VCaP (cell line): ENCODE measurements around the gene AKAP11.

Experiments used
- H3K27ac ChIP-seq: fragments of 450-650 bp; 2 replicates; pipeline ENCODE4 v1.5.1; 2017
- TF ChIP-seq, protein P1 (sequence below): fragments of 450-650 bp; conservative IDR thresholded peaks from 2 replicates; pipeline ENCODE4 v1.5.1; 2017; ENCODE audit warnings: mild to moderate bottlenecking, moderate library complexity

The AKAP11 gene

DNA sequence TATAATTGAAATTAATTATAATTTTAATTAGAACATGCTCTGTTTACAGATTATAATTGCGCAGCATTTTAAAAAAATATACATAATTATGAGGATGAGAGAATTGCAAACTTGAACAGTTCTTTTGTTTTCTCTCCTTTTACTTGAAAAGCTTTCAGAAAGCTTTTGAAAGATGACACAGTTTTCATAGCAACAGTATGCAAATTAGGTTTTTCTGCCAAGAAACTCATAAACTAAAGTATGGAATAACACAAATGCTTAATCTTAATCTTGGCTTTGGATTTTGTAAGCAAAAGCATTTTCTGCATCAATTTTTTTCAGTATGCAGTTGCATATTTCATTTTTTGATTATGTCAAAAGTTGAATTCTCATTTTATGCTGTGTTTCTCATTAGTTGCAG is 32.8 kb upstream of the AKAP11 start:
- TF ChIP-seq, protein P1, sequence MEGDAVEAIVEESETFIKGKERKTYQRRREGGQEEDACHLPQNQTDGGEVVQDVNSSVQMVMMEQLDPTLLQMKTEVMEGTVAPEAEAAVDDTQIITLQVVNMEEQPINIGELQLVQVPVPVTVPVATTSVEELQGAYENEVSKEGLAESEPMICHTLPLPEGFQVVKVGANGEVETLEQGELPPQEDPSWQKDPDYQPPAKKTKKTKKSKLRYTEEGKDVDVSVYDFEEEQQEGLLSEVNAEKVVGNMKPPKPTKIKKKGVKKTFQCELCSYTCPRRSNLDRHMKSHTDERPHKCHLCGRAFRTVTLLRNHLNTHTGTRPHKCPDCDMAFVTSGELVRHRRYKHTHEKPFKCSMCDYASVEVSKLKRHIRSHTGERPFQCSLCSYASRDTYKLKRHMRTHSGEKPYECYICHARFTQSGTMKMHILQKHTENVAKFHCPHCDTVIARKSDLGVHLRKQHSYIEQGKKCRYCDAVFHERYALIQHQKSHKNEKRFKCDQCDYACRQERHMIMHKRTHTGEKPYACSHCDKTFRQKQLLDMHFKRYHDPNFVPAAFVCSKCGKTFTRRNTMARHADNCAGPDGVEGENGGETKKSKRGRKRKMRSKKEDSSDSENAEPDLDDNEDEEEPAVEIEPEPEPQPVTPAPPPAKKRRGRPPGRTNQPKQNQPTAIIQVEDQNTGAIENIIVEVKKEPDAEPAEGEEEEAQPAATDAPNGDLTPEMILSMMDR, result no peak
- H3K27ac ChIP-seq, result no peak overlapping the region

DNA sequence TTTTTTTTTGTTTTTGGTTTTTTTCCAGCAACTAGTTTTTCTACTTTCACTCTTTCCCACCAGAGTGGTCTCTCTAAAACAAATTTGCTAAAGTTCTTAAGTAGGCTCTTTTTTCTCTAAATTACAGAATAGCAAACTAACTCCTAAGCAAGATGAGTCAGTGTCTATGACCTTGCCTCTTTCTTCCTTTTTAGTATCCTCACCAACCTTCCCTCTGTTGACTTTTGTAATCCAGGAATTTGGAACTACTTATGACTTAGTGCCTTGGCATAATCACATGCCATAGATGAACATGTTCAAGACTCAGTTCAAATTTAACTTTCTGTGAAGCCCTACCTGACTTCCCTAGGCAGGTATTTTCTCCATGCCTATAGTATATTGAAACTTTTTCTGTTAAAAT is 32.3 kb upstream of the AKAP11 start:
- TF ChIP-seq, protein P1, result no peak
- H3K27ac ChIP-seq, result no peak overlapping the region

DNA sequence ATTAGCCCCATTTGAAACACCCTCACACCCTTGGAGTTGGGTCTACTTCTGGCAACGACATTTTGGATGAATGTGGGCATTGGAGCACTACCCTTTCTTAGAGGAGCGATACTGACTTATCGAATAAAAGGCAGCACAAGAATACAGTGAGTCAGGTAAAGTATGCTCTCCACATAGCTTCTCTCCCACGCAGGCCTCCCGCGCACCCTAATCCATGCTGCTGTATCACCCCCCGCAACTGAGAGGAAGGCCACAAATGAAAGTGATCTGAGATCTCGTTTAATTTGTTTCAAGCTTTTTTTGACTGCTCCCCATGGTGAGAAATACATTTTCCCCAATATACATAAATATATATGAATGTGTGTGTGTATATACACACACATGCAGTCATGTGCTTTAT is 25.4 kb upstream of the AKAP11 start:
- TF ChIP-seq, protein P1, result no peak
- no peak overlapping the region for H3K27ac ChIP-seq

DNA sequence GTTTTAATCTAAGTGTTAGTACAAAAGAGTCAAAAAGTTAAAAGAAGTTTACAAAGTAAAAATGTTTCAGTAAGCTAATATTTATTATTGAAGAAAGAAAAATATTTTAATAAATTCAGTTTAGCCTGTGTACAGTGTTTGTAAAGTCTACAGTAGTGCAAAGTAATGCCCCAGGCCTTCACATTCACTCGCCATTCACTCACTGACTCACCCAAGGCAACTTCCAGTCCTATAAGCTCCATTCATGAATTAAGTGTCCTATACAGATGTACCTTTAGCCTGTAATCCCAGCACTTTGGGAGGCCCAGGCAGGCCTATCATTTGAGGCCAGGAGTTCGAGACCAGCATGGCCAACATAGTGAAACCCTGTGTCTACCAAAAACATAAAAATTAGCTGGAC is 24.1 kb upstream of the AKAP11 start:
- no peak overlapping the region for H3K27ac ChIP-seq

DNA sequence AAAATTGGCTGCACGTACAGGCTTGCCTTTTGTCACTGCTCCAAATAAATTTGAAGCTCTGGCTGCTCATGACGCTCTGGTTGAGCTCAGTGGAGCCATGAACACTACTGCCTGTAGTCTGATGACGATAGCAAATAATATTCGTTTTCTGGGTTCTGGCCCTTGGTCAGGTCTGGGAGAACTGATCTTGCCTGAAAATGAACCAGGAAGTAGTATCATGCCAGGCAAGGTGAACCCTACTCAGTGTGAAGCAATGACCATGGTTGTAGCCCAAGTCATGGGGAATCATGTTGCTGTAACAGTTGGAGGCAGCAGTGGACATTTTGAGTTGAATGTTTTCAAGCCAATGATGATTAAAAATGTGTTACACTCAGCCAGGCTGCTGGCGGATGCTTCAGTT is 16.1 kb upstream of the AKAP11 start:
- TF ChIP-seq, protein P1, result no peak
- no peak overlapping the region for H3K27ac ChIP-seq

More for the DNA sequence above, 24.1 kb upstream of the AKAP11 start:
- TF ChIP-seq, protein P1, result no peak

DNA sequence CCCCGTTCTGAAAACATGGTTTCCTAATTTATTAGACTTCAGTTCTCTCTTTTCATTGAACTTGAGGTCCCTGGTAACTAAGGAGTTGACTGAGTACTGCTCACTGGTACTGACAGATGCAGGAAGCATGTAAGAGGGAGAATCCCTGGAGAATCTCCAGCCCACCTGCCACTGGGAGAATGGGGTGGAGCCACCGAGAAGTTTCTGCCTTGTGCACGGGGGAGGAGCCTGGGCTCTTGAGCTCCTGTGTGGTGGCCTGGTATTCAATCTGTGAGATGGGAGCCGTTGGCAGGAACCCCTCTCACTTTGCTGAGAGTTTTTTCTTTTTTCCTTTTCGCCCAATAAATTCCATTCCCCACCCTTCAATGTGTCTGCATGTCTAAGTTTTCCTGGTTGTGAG is 13.2 kb upstream of the AKAP11 start:
- TF ChIP-seq, protein P1, result no peak
- no peak overlapping the region for H3K27ac ChIP-seq

DNA sequence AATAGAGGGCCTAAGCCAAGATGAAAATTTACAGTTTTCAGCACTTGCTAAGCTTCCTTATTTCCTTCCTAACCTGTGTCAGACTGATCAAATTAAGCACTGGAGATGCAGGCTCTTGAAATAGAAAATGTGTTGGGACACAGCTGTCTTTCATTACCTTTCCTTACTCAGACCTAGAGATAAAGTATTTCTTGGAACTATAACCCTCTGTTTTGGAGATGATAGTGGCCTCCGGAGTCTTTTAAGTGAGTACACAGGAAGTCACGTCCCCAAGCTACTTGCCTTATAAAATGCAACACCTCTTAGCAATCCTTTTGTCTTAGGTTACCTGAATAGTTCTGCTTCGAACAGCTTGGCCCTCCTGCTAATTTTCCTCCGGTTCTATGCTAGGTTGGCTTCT is 12.4 kb upstream of the AKAP11 start:
- TF ChIP-seq, protein P1, result no peak

More for the DNA sequence above, 12.4 kb upstream of the AKAP11 start:
- H3K27ac ChIP-seq, result no peak overlapping the region
